Neuronal stem cell (in vitro differentiated cells): ENCODE data around the gene PISD.

Experiments
- DNase-seq: peaks from one replicate; pipeline ENCODE4 v3.0.0-alpha.2; 2013; ENCODE audit warnings: low spot score
- H2AFZ ChIP-seq: one replicate; pipeline ENCODE4 v1.6.1; 2013; ENCODE audit warnings: mild to moderate bottlenecking, low read length, inconsistent platforms
- H2AK5ac ChIP-seq: 2 replicates; pipeline ENCODE4 v1.6.1; 2013; ENCODE audit warnings: low read depth, mild to moderate bottlenecking, inconsistent platforms, low read length, moderate library complexity, mixed read lengths
- H2BK120ac ChIP-seq: 2 replicates; pipeline ENCODE4 v1.6.1; 2013; ENCODE audit warnings: low read depth, mild to moderate bottlenecking, inconsistent platforms, low read length, moderate library complexity, mixed read lengths
- H2BK12ac ChIP-seq: one replicate; pipeline ENCODE4 v1.6.1; 2013; ENCODE audit warnings: low read length, inconsistent platforms
- H2BK15ac ChIP-seq: 2 replicates; pipeline ENCODE4 v1.6.1; 2013; ENCODE audit warnings: mild to moderate bottlenecking, low read length, inconsistent platforms, mixed read lengths
- H2BK5ac ChIP-seq: one replicate; pipeline ENCODE4 v1.6.1; 2013; ENCODE audit warnings: inconsistent platforms, mild to moderate bottlenecking, low read length, moderate library complexity
- H3K14ac ChIP-seq: one replicate; pipeline ENCODE4 v1.6.1; 2013; ENCODE audit warnings: low read length, inconsistent platforms
- H3K18ac ChIP-seq: 2 replicates; pipeline ENCODE4 v1.6.1; 2013; ENCODE audit warnings: low read length, inconsistent platforms
- H3K23ac ChIP-seq: 2 replicates; pipeline ENCODE4 v1.6.1; 2013; ENCODE audit warnings: low read depth, mild to moderate bottlenecking, mixed read lengths, low read length, inconsistent platforms; ENCODE audit not compliant: poor library complexity
- H3K27ac ChIP-seq: replicated peaks from 3 replicates; pipeline ENCODE4 v1.5.1; 2013; ENCODE audit warnings: low read length, inconsistent platforms
- H3K27me3 ChIP-seq, 3 experiments: 2 replicates each; pipeline ENCODE4 v1.6.1; 2013; ENCODE audit warnings: low read length in 3 of 3, mild to moderate bottlenecking in 2 of 3, inconsistent platforms in 1 of 3, low read depth in 1 of 3, mixed read lengths in 1 of 3, moderate library complexity in 1 of 3; ENCODE audit not compliant: control insufficient read depth in 3 of 3, insufficient read depth in 3 of 3
- H3K36me3 ChIP-seq, 2 donors: replicated peaks in 1 of 2; 2 replicates each; pipeline ENCODE4 v1.6.1; 2013; ENCODE audit warnings: low read length in 2 of 2; ENCODE audit not compliant: control insufficient read depth in 2 of 2, insufficient read depth in 2 of 2
- H3K4ac ChIP-seq: 2 replicates; pipeline ENCODE4 v1.6.1; 2013; ENCODE audit warnings: inconsistent platforms, mild to moderate bottlenecking, low read length, moderate library complexity
- H3K4me1 ChIP-seq, 2 donors: 1 replicate in 1 of 2; 2 replicates in 1 of 2; pipeline ENCODE4 v1.6.1; 2013; ENCODE audit warnings: low read length in 2 of 2, low read depth in 1 of 2; ENCODE audit not compliant: control insufficient read depth in 2 of 2, insufficient read depth in 1 of 2
- H3K4me2 ChIP-seq: one replicate; pipeline ENCODE4 v1.6.1; 2013; ENCODE audit warnings: mild to moderate bottlenecking, low read length, inconsistent platforms; ENCODE audit not compliant: insufficient read depth, poor library complexity, severe bottlenecking
- H3K4me3 ChIP-seq, 2 donors: 2 replicates each; pipeline ENCODE4 v1.5.1; 2013; ENCODE audit warnings: low read length in 2 of 2, mild to moderate bottlenecking in 2 of 2, inconsistent platforms in 1 of 2, moderate library complexity in 1 of 2
- H3K79me1 ChIP-seq: one replicate; pipeline ENCODE4 v1.6.1; 2013; ENCODE audit warnings: low read depth, mild to moderate bottlenecking, inconsistent platforms, low read length, moderate library complexity
- H3K9ac ChIP-seq: one replicate; pipeline ENCODE4 v1.6.1; 2013; ENCODE audit warnings: mild to moderate bottlenecking, low read depth, low read length, inconsistent platforms; ENCODE audit not compliant: poor library complexity
- H3K9me3 ChIP-seq, 2 donors: replicated peaks in 1 of 2; 2 replicates each; pipeline versions ENCODE3 to v1.6.1; 2013; ENCODE audit warnings: low read length in 2 of 2, mild to moderate bottlenecking in 2 of 2, inconsistent platforms in 1 of 2, low read depth in 1 of 2, mixed read lengths in 1 of 2, moderate library complexity in 1 of 2; ENCODE audit not compliant: control insufficient read depth in 2 of 2, insufficient read depth in 1 of 2
- H4K8ac ChIP-seq: one replicate; pipeline ENCODE4 v1.6.1; 2013; ENCODE audit warnings: low read depth, mild to moderate bottlenecking, inconsistent platforms, low read length, moderate library complexity
- H4K91ac ChIP-seq: one replicate; pipeline ENCODE4 v1.6.1; 2013; ENCODE audit warnings: low read length, low read depth, mild to moderate bottlenecking, inconsistent platforms; ENCODE audit not compliant: poor library complexity
- WGBS, 2 donors: extraction: QIAGEN DNeasy Blood & Tissue Kit; methylation state at CpG; one replicate each; pipeline ENCODE4 v1.1.7; 2013; ENCODE audit warnings: missing lambda C conversion rate in 2 of 2, mixed read lengths in 1 of 2; ENCODE audit not compliant: insufficient read length in 2 of 2, insufficient replicate concordance in 1 of 2; ENCODE audit errors: extremely low coverage in 2 of 2; 5-methylcytosine and 5-hydroxymethylcytosine counted together

The PISD gene

GRCh38 chr22:31574055-31574670 lies 87.9 kb downstream of the PISD start:
- no peaks in the 10 kb centered on the region for H3K4me1 ChIP-seq
- WGBS, 2 donors = no CpG with 5 or more reads among the region's 3 CpGs

GRCh38 chr22:31572939-31573338 lies 89.1 kb downstream of the PISD start:
- Histone ChIP-seq H4K8ac (no peak overlapping the region), H3K9me3 (no peaks in the 10 kb centered on the region), H2BK15ac (no peak overlapping the region), H3K79me1 (peaks cover 3% of the 10 kb centered on the region), H3K23ac (no peak overlapping the region), H3K4me3 (no peak overlapping the region), H3K36me3 (peaks cover 2 to 57% of the 10 kb centered on the region in 2 donors), H2AK5ac (no peak overlapping the region), H3K18ac (no peak overlapping the region), H4K91ac (no peak overlapping the region), H3K4ac (no peak overlapping the region), H2AFZ (no peak overlapping the region), H3K9ac (no peak overlapping the region), H3K27me3 (no peaks in the 10 kb centered on the region), H3K4me2 (no peak overlapping the region), H3K14ac (no peak overlapping the region), H3K4me1 (no peaks in the 10 kb centered on the region), H2BK12ac (no peak overlapping the region), H2BK120ac (no peak overlapping the region), H3K27ac (no peak overlapping the region), H2BK5ac (no peak overlapping the region)
- WGBS, 2 donors = no CpG with 5 or more reads among the region's 5 CpGs
- no peak for DNase-seq

More at GRCh38 chr22:31574055-31574670, 87.9 kb downstream of the PISD start:
- H3K4ac ChIP-seq = no peak overlapping the region
- no peaks in the 10 kb centered on the region for H3K9me3 ChIP-seq
- no peak overlapping the region for H3K4me3 ChIP-seq
- no peak overlapping the region for H3K27ac ChIP-seq
- H3K36me3 ChIP-seq = peaks cover 5 to 65% of the 10 kb centered on the region in 2 donors
- H4K8ac ChIP-seq = no peak overlapping the region
- H2BK12ac ChIP-seq = no peak overlapping the region
- H3K23ac ChIP-seq = no peak overlapping the region
- no peak overlapping the region for H3K9ac ChIP-seq
- H2BK5ac ChIP-seq = no peak overlapping the region
- H3K79me1 ChIP-seq = peaks cover under 1% of the 10 kb centered on the region
- H3K14ac ChIP-seq = no peak overlapping the region
- H2AK5ac ChIP-seq = no peak overlapping the region
- no peak overlapping the region for H3K4me2 ChIP-seq
- no peak overlapping the region for H4K91ac ChIP-seq
- H2BK120ac ChIP-seq = no peak overlapping the region
- no peak overlapping the region for H2AFZ ChIP-seq
- DNase-seq = no peak
- no peak overlapping the region for H3K18ac ChIP-seq
- no peak overlapping the region for H2BK15ac ChIP-seq
- no peaks in the 10 kb centered on the region for H3K27me3 ChIP-seq

GRCh38 chr22:31569126-31569525 lies 92.9 kb downstream of the PISD start:
- WGBS, 2 donors = no CpG with 5 or more reads among the region's 1 CpG
- no peak overlapping the region for H2BK15ac ChIP-seq
- H4K8ac ChIP-seq = no peak overlapping the region
- no peak overlapping the region for H3K4me3 ChIP-seq
- no peak overlapping the region for H2AK5ac ChIP-seq
- H4K91ac ChIP-seq = no peak overlapping the region
- H2BK5ac ChIP-seq = no peak overlapping the region
- H3K27me3 ChIP-seq = no peaks in the 10 kb centered on the region
- H2BK12ac ChIP-seq = no peak overlapping the region
- H3K4me2 ChIP-seq = no peak overlapping the region
- peaks cover 2 to 35% of the 10 kb centered on the region in 2 donors for H3K36me3 ChIP-seq
- no peak overlapping the region for H3K9ac ChIP-seq
- H2AFZ ChIP-seq = no peak overlapping the region
- H3K23ac ChIP-seq = no peak overlapping the region
- H3K18ac ChIP-seq = no peak overlapping the region
- no peaks in the 10 kb centered on the region for H3K9me3 ChIP-seq
- DNase-seq = no peak
- peaks cover 3% of the 10 kb centered on the region for H3K79me1 ChIP-seq
- no peaks in the 10 kb centered on the region for H3K4me1 ChIP-seq
- H3K14ac ChIP-seq = no peak overlapping the region
- no peak overlapping the region for H3K4ac ChIP-seq
- H2BK120ac ChIP-seq = no peak overlapping the region
- no peak overlapping the region for H3K27ac ChIP-seq
